Endothelial cell of umbilical vein (primary cell): Measurements from ENCODE around the gene ADGRE1. TPM values are rescaled to one million over a fixed set of nuclear protein-coding genes. Genes with fewer than 3 reads are reported as not detected.

Experiments
- BruUV-seq: library from RNA; stranded (reverse); fragments of 400-500 nt; replicated peaks from 2 replicates; lab custom pipeline; 2021; lab: Mats Ljungman, UMichigan
- CTCF ChIA-PET: fragments of 300-600, 350-600 bp; sonication (Branson Sonifier 250); formaldehyde crosslinking; loops from one replicate; lab custom pipeline; 2021; ENCODE audit warnings: antibody characterized with exemption, inconsistent platforms; lab: Charles Lee
- POLR2A ChIA-PET: fragments of 300-600, 350-600 bp; sonication (Branson Sonifier 250); formaldehyde crosslinking; loops from one replicate; lab custom pipeline; 2021; ENCODE audit warnings: antibody characterized with exemption, inconsistent platforms; lab: Charles Lee
- DNase-seq: peaks from one replicate; pipeline ENCODE4 v3.0.0-alpha.2; 2011; ENCODE audit warnings: low read depth, low spot score
- FAIRE-seq: peaks from 2 replicates; lab custom pipeline; 2011; peaks lifted over from hg19 to GRCh38; lab: Jason Lieb, UNC
- H2AFZ ChIP-seq: 2 replicates; pipeline ENCODE4 v1.6.0; 2012; ENCODE audit warnings: low read depth, low read length, control low read depth, inconsistent platforms
- H3K27ac ChIP-seq: 2 replicates; pipeline ENCODE4 v1.5.1; 2011; ENCODE audit warnings: low read depth, mild to moderate bottlenecking, control low read depth, low read length, moderate library complexity; ENCODE audit not compliant: insufficient read depth
- H3K27me3 ChIP-seq, 2 experiments: 2 replicates each; pipeline versions ENCODE4 v1.6.0 to v1.6.1; 2011; ENCODE audit warnings: low read length in 2 of 2, mixed read lengths in 1 of 2; ENCODE audit not compliant: control insufficient read depth in 2 of 2, insufficient read depth in 2 of 2
- H3K36me3 ChIP-seq, 2 experiments: 2 replicates in 1 of 2; 3 replicates in 1 of 2; pipeline ENCODE4 v1.5.1; 2011; ENCODE audit warnings: low read length in 2 of 2, mild to moderate bottlenecking in 1 of 2, moderate library complexity in 1 of 2; ENCODE audit not compliant: control insufficient read depth in 2 of 2, insufficient read depth in 2 of 2; ENCODE audit errors: extremely low read depth in 1 of 2
- H3K4me1 ChIP-seq: 3 replicates; pipeline ENCODE4 v1.5.1; 2011; ENCODE audit warnings: mild to moderate bottlenecking, low read length; ENCODE audit not compliant: control insufficient read depth, insufficient read depth; ENCODE audit errors: extremely low read depth
- H3K4me2 ChIP-seq: 2 replicates; pipeline ENCODE4 v1.6.1; 2011; ENCODE audit warnings: low read length, control low read depth, mixed read lengths; ENCODE audit not compliant: insufficient read depth
- H3K4me3 ChIP-seq, 3 experiments: fragments of 200-600 bp in 1 of 3; sonication (generic), shearing (Covaris generic) in 1 of 3; replicated peaks in 1 of 3; 2 replicates each; pipeline ENCODE4 v1.5.1; 2011 to 2016; ENCODE audit warnings: control low read depth in 3 of 3, low read length in 3 of 3, mild to moderate bottlenecking in 2 of 3, inconsistent platforms in 1 of 3, low read depth in 1 of 3, moderate library complexity in 1 of 3; ENCODE audit not compliant: insufficient read depth in 1 of 3
- H3K79me2 ChIP-seq: 2 replicates; pipeline ENCODE4 v1.6.0; 2012; ENCODE audit warnings: low read length, inconsistent platforms; ENCODE audit not compliant: control insufficient read depth, insufficient read depth
- H3K9ac ChIP-seq: replicated peaks from 2 replicates; pipeline ENCODE3; 2011; ENCODE audit warnings: low read length, control low read depth; ENCODE audit not compliant: insufficient read depth; ENCODE audit errors: extremely low read depth
- H3K9me1 ChIP-seq: replicated peaks from 3 replicates; pipeline ENCODE4 v1.6.0; 2011; ENCODE audit warnings: mild to moderate bottlenecking, low read length; ENCODE audit not compliant: control insufficient read depth, insufficient read depth; ENCODE audit errors: extremely low read depth
- H3K9me3 ChIP-seq: replicated peaks from 2 replicates; pipeline ENCODE4 v1.5.1; 2012; ENCODE audit warnings: low read length, inconsistent platforms; ENCODE audit not compliant: control insufficient read depth, insufficient read depth
- H4K20me1 ChIP-seq: replicated peaks from 2 replicates; pipeline ENCODE3; 2011; ENCODE audit warnings: mild to moderate bottlenecking, low read length; ENCODE audit not compliant: control insufficient read depth, insufficient read depth; ENCODE audit errors: extremely low read depth
- GATA2 ChIP-seq: IDR thresholded peaks from 2 replicates; pipeline ENCODE4 v1.7.0; 2011; ENCODE audit warnings: low read depth, mild to moderate bottlenecking, moderate library complexity, mixed read lengths, low read length; ENCODE audit not compliant: insufficient read length, insufficient read depth
- JUN ChIP-seq: IDR thresholded peaks from 2 replicates; pipeline ENCODE4 v1.6.1; 2011; ENCODE audit warnings: borderline replicate concordance, low read depth; ENCODE audit not compliant: insufficient read length, insufficient read depth
- POLR2A ChIP-seq: IDR thresholded peaks from 2 replicates; pipeline ENCODE4 v1.6.1; 2012; ENCODE audit warnings: low read depth, mild to moderate bottlenecking, control low read depth, low read length
- dilution Hi-C: fragments of 300-500 bp; cut with MboI; formaldehyde crosslinking; loops from one replicate; pipeline ENCODE4 v1.15.0; 2019; ENCODE audit warnings: low sequenced_read_pairs; ENCODE audit not compliant: extremely low pct_ligation_motif_present
- intact Hi-C: fragments of 100-400 bp; cut with micrococcal nuclease; formaldehyde crosslinking; loops from one replicate; pipeline ENCODE4 v1.10.0; 2022
- polyA plus RNA-seq, 4 experiments: library from polyadenylated mRNA; depleted of rRNA in 3 of 4; stranded (reverse) in 3 of 4; unstranded in 1 of 4; fragments of >200 nt; gene quantifications; 2 replicates each; pipeline versions ENCODE4 v1.2.1 to v1.2.3, GENCODE V29; 2011 to 2012; ENCODE audit warnings: missing spikeins in 1 of 4
- total RNA-seq: library from RNA; stranded (reverse); gene quantifications from 2 replicates; pipeline ENCODE4 v1.2.3, GENCODE V29; 2021

The ADGRE1 gene
- total and polyA plus RNA-seq, 2 donors (not counting 3 experiments of a cell fraction or from before 2014, with no cell fraction given), result not detected

- H3K79me2 ChIP-seq, result no peaks in the 10 kb centered on the region
- no peak overlapping the region for H3K27ac ChIP-seq
- H3K4me3 ChIP-seq, result no peak overlapping the region
- no peak overlapping the region for H2AFZ ChIP-seq
- BruUV-seq, result no TSS peak
- no peak for TF ChIP-seq GATA2
- no peak for TF ChIP-seq POLR2A
- no peak overlapping the region for H3K4me2 ChIP-seq
- no peaks in the 10 kb centered on the region for H3K9me1 ChIP-seq
- no peaks in the 10 kb centered on the region for H3K9me3 ChIP-seq
- POLR2A ChIA-PET, result no interaction called here
- dilution Hi-C loops, result no loop called here
- no peaks in the 10 kb centered on the region for H3K4me1 ChIP-seq
- FAIRE-seq (no peak), DNase-seq (no peak)
- intact Hi-C loops, result no loop called here
- H3K27me3 ChIP-seq, result no peaks in the 10 kb centered on the region
- H3K36me3 ChIP-seq, result no peaks in the 10 kb centered on the region
- H4K20me1 ChIP-seq, result no peaks in the 10 kb centered on the region
- no peak overlapping the region for H3K9ac ChIP-seq
- CTCF ChIA-PET, result interaction anchor here (0.6 kb wide), 1 partner anchor 187 kb away, joined by 3 read pairs; no protein-coding TSS in a partner anchor
Measured at GRCh38 chr19:6925386-6925785, 38.0 kb downstream of the ADGRE1 start.

DNA sequence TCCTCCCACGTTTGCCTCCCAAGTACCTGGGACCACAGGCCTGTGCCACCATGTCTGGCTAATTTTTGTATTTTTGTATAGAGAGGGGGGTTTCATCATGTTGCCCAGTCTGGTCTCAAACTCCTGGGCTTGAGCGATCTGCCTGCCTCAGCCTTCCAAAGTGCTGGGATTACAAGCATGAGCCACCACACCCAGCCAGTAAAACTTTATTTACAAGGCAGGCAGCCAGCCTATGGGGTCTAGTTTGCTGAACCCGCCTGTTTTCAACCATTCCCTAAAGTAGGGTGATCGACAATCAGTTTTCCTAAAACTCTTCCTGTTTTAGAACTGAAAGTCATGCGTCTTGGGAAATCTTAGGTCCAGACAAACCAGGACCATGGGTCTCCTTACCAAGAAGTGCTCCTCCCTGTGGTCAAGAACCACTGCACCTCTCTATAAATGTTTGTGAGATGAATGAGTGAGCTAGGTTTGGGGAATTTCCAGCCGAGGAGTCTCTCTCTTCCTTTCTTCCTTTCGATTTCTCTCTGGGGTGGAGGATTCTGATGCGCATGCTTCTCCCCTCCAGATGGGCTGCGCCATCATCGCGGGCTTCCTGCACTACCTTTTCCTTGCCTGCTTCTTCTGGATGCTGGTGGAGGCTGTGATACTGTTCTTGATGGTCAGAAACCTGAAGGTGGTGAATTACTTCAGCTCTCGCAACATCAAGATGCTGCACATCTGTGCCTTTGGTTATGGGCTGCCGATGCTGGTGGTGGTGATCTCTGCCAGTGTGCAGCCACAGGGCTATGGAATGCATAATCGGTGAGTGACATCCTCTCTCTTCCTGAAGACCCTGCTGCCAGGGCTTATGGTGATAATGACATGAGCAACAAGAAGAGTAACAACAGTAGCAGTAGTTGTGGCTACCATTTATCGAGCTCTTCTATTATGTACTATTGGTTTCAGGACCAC is 38.7 kb downstream of the ADGRE1 start:
- Histone ChIP-seq H3K4me3 (no peak overlapping the region), H3K27ac (no peak overlapping the region), H3K9me1 (no peaks in the 10 kb centered on the region), H2AFZ (no peak overlapping the region), H3K27me3 (no peaks in the 10 kb centered on the region), H3K79me2 (no peaks in the 10 kb centered on the region), H4K20me1 (no peaks in the 10 kb centered on the region), H3K9ac (no peak overlapping the region), H3K36me3 (no peaks in the 10 kb centered on the region), H3K4me2 (no peak overlapping the region), H3K4me1 (no peaks in the 10 kb centered on the region), H3K9me3 (no peaks in the 10 kb centered on the region)
- CTCF ChIA-PET, result interaction anchor here (0.6 kb wide), 1 partner anchor 188 kb away, joined by 3 read pairs; no protein-coding TSS in a partner anchor
- POLR2A ChIA-PET, result no interaction called here
- DNase-seq, result no peak
- no peak for TF ChIP-seq JUN
- BruUV-seq, result no TSS peak
- dilution Hi-C loops (no loop called here), intact Hi-C loops (no loop called here)
- FAIRE-seq, result no peak
